GM18909 (cell line): Measurements from ENCODE around the gene ZNF148.

Experiments used
- ATAC-seq: cut with Tn5 transposase; IDR thresholded peaks from one replicate; pipeline ENCODE4 v1.9.1; 2021; ENCODE audit warnings: mild to moderate bottlenecking; ENCODE audit not compliant: unreplicated experiment, poor library complexity

ZNF148 gene

GRCh38 chr3:125300416-125300815 is 74.7 kb downstream of the ZNF148 start:
- no peak for ATAC-seq

GRCh38 chr3:125294411-125294810 is 80.7 kb downstream of the ZNF148 start:
- ATAC-seq = no peak

- no peak for ATAC-seq
Observed at GRCh38 chr3:125292015-125292414, 83.1 kb downstream of the ZNF148 start.

- no peak for ATAC-seq
Observed at GRCh38 chr3:125289429-125289981, 85.6 kb downstream of the ZNF148 start.

GRCh38 chr3:125287248-125287647 is 87.9 kb downstream of the ZNF148 start:
- no peak for ATAC-seq

GRCh38 chr3:125281381-125281780 is 93.7 kb downstream of the ZNF148 start:
- ATAC-seq = no peak

GRCh38 chr3:125280668-125281361 is 94.3 kb downstream of the ZNF148 start:
- ATAC-seq = no peak

GRCh38 chr3:125278155-125278554 is 97.0 kb downstream of the ZNF148 start:
- no peak for ATAC-seq

GRCh38 chr3:125271127-125271526 is 104.0 kb downstream of the ZNF148 start:
- ATAC-seq = no peak

GRCh38 chr3:125267460-125267859 is 107.7 kb downstream of the ZNF148 start:
- no peak for ATAC-seq

GRCh38 chr3:125266971-125267370 is 108.2 kb downstream of the ZNF148 start:
- no peak for ATAC-seq

- ATAC-seq = no peak
Observed at GRCh38 chr3:125262161-125262560, 113.0 kb downstream of the ZNF148 start.

- ATAC-seq = no peak
Observed at GRCh38 chr3:125261031-125261430, 114.1 kb downstream of the ZNF148 start.

- no peak for ATAC-seq
Observed at GRCh38 chr3:125260158-125260557, 115.0 kb downstream of the ZNF148 start.

GRCh38 chr3:125257536-125257935 is 117.6 kb downstream of the ZNF148 start:
- ATAC-seq = no peak

- no peak for ATAC-seq
Observed at GRCh38 chr3:125256675-125257074, 118.5 kb downstream of the ZNF148 start.

GRCh38 chr3:125250973-125251372 is 124.2 kb downstream of the ZNF148 start:
- ATAC-seq = no peak

- no peak for ATAC-seq
Observed at GRCh38 chr3:125246237-125246636, 128.9 kb downstream of the ZNF148 start.

- no peak for ATAC-seq
Observed at GRCh38 chr3:125245521-125245920, 129.6 kb downstream of the ZNF148 start.

- ATAC-seq = no peak
Observed at GRCh38 chr3:125240496-125240895, 134.6 kb downstream of the ZNF148 start.

- no peak for ATAC-seq
Observed at GRCh38 chr3:125239266-125239665, 135.9 kb downstream of the ZNF148 start.

GRCh38 chr3:125238759-125239158 is 136.4 kb downstream of the ZNF148 start:
- no peak for ATAC-seq
